H4 (cell line): Measurements from ENCODE around the gene EGFR. TPM values are rescaled to one million over a fixed set of nuclear protein-coding genes. Genes with fewer than 3 reads are reported as not detected.

Experiments used
- DNase-seq: peaks from one replicate; pipeline ENCODE4 v3.0.0-alpha.2; 2015; ENCODE audit warnings: low spot score
- total RNA-seq: library from RNA; depleted of rRNA; stranded (reverse); fragments of >200 nt; shearing (Covaris generic); gene quantifications from 2 replicates; pipeline ENCODE4 v1.2.3, GENCODE V29; 2014

EGFR gene
- total RNA-seq, 1 experiment from 2014 or later: 16.5 TPM

DNA sequence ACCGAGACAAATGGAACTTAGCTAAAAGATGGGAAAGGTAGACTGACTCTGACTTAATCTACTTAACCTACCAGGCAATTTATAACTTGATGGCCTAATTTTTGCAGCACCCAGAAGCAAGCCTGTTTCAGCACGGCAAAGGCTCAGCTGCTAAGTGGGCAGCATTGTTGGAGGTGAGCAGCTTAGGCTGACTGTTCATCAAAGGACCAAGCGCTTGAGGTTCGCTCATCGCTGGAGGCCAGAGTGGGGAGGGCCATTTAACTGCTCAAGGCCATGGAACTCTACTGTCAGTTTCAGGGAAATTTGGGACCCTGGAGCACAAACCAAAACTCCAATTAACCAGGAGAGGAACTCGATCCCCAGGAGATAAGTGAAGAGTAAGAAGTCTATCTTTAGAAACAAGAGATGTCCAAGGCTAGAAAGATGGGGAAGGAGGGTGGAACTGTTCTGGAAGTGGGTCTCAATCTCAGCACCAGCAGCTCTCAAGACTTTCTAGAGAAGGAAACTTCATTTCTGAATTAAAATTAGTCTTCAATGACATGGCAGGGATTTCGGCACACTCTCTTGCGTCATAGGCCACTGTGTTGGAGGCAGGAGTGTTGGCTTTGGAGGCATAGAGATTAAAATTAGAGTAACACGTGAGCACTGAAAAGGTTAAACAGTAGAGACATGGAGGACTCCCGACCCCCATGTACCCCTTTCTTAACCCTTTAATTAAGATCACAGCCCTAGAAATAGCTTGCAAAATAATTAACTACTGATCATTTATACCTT is 43.1 kb downstream of the EGFR start:
- no peak for DNase-seq

GRCh38 chr7:55063061-55063460 is 44.2 kb downstream of the EGFR start:
- DNase-seq: no peak

DNA sequence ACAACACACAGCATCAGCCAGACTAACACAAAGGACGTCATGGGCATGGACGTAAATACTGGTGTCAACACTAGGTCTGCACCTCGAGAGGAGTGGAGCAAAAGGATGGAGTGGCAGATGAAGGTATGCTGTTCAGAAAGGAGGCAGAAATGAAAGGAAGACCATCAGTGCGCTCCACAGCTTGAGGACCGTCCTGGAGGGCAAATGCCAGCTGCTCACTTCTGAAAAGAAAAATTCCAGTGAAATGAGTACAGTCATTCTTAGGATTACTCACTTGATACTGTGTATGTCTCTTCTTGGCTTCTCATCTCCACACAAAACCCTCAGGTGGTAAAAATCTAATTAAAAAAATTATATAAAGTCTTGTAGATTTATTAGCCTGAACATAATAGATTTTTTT is 44.8 kb downstream of the EGFR start:
- peak; percentile 52 for DNase-seq

DNA sequence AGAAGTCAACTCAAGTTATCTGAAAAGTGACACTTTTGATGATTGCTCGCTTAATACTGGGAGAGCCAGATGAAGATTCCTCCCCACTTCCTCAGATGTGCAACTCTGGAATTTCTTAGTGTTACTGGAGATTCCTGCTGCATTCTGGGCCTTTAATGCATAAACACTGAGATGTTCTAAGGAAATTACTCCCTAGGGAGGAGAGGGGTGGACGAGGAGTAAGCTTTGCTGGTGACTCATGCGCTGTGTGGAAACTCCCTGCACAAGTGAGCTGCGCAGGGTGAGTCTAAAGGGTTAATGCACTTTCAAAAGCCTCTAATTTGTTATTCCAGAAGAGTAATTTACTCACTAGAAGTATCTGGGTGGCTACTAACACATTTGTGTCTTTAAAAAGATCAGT is 46.3 kb downstream of the EGFR start:
- peak; percentile 100 for DNase-seq

DNA sequence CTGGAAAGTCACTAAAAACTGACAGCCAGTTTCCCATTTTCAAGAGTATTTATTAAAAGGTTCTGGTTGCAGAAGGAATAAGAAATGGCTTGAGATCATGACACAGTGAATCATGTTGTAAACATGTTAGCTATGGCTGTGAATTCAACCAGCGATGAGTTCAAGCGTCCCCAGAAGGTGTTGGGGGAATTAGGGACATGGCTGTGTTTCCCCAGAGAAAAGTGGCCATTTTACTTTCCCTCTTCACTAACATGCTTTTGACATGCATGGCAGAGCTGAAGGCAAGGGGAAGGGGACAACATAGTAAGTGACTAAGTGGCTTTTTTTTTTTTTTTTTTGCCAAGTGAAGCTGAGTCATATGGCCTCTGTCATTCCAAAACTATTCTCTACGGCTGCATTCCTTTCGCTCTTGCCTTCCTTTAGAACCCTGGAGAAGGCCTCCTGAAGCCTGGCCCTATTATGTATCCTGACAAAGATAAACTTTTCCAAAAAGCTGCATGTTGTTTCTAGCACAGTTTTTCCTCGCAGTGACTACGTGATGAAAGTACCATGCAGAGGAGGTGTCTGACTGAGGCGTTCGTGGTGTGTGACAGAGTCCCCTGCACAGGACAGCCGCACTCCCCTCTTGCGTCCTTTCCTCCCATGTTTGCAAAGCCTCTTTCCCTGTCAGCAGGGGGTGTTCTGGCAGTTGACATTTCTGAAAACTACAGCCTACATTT is 46.9 kb downstream of the EGFR start:
- peak; percentile 98 for DNase-seq

- no peak for DNase-seq
These were observed 47.7 kb downstream of the EGFR start for GRCh38 chr7:55066524-55066923.

- no peak for DNase-seq
These were observed 48.1 kb downstream of the EGFR start for GRCh38 chr7:55066938-55067337.

GRCh38 chr7:55067748-55068147 is 48.9 kb downstream of the EGFR start:
- no peak for DNase-seq

GRCh38 chr7:55069271-55069792 is 50.5 kb downstream of the EGFR start:
- DNase-seq: no peak

GRCh38 chr7:55070271-55070743 is 51.5 kb downstream of the EGFR start:
- no peak for DNase-seq

DNA sequence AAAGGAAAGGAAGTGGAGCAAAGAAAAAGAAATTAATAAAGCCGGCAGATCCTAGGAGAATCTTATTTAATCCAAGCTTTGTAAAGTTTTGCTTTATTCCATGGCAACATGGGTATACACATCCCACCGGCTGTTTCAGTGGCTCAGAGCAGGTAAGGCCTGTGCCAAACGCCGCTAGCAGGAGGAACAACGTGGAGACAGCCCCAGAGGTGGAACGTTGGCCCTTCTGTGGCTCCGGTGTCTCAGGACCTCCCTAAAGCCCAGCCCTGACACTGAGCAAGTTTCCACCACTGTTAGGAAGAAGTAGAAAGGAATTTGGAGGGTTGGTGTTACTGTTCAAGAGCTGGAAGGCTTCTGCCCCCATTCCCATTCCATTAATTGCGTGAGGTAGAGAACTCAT is 52.0 kb downstream of the EGFR start:
- no peak for DNase-seq

GRCh38 chr7:55071411-55072175 is 52.8 kb downstream of the EGFR start:
- no peak for DNase-seq

- no peak for DNase-seq
These were observed 53.4 kb downstream of the EGFR start for GRCh38 chr7:55072251-55072650.

- DNase-seq: no peak
These were observed 54.3 kb downstream of the EGFR start for GRCh38 chr7:55073051-55073511.

- DNase-seq: peak; percentile 100
These were observed 55.2 kb downstream of the EGFR start for GRCh38 chr7:55073976-55074528.

DNA sequence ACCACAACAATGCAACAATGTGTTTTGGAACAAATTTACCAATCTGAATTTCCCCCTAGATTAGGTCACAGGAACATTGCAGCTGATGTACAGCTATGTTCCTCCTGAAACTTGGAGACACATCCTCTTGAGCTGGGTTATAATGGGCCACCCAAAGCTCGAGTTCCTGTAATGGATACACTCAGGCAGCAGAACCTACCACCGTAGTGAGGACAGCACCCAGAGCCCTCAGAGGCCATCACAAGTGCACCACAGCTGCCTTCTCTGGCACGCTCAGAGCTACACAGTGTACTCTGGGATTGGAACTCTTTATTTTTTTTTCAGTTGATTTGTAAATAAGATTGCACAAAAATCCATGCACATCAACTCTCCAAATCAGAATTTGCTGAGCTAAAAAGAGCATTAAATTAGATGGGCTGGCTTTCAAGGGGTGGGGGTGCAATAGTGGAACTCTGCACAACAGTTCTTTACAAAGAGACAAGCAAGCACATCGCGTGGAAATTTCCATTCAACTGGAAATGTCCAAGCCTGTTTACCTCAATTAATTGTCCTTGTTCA is 56.7 kb downstream of the EGFR start:
- no peak for DNase-seq

DNA sequence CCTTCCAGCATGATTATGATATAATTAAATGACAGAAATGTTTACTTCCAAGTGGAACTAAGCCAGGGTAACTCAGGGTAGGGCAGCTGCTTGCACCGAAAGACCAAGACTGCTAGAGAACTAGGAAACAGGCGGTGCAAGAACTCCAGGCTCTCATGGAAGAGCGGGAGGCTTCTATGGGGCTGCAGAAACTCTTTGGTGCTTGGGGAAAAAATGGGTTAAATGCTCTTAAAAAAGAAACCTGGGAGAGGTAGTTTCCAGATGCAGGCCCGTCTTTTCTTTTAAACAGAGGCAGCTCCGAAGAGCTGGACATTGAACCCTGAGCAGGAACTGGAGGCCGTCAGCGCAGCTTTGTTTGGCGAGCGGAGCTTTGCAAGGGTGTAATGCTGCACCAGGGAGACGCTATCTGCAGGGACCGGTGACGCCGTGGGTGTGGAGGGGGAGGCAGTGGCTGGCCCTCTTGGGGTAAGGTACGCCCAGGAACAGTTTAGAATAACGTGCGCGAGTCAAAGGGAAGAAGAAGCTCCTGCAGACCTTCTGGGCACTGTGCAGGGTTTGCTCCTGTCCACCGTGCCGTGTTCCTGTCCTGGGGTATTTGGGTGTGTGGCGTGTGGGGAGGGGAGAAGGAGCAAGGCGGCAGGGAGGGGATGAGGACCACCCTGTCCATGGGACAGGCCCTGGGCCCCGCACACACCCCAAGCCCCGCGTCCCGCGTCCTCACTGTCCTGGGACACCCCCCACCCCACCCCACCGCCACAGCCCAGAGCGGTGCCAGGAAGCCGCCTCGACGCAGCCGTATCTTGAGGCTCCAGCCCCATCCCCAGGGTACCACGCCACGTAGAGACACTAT is 59.0 kb downstream of the EGFR start:
- DNase-seq: no peak

DNA sequence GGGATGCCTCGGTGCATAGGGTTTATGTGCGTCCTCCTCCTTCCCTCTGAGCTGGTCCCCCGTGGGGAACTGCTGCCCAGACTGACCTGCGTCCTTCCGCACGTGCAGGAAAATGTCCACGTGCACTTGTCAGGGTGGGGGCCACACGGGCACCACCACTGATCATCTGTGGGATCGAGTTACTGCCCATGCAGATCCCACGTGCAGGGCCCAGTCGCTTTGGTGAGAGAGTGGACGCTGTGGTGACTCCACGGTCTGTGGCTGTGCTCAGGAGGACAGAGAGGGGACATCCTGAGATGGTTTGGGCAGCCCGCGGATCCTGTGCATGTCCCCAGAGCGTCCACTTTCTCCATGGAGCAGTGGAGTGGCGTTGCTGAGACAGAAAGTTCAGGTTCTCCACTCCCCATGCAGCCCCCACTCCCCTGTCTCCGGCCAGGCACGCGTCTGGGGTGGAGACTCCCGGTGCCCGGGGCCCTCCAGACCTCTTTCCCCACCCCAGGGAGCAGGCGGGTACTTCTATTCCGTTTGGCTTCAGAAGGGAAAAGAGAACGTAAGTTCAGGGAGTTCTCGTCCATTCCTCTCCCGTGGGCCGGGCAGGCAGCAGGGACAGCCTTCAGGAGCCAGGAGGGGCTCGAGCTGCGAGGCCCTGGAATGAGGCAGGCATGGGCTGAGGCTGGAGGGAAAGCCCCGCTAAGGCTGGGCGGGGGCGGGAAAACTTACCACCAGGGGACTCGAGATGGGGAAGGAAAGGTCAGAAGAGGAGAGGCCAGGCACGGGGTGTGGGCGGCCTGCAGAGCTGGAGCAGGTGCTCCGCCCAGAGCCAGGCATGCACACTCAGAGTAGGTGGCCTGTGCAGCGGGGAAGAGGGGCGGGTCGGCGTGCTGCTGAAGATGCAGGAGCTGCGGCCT is 59.9 kb downstream of the EGFR start:
- DNase-seq: no peak

DNA sequence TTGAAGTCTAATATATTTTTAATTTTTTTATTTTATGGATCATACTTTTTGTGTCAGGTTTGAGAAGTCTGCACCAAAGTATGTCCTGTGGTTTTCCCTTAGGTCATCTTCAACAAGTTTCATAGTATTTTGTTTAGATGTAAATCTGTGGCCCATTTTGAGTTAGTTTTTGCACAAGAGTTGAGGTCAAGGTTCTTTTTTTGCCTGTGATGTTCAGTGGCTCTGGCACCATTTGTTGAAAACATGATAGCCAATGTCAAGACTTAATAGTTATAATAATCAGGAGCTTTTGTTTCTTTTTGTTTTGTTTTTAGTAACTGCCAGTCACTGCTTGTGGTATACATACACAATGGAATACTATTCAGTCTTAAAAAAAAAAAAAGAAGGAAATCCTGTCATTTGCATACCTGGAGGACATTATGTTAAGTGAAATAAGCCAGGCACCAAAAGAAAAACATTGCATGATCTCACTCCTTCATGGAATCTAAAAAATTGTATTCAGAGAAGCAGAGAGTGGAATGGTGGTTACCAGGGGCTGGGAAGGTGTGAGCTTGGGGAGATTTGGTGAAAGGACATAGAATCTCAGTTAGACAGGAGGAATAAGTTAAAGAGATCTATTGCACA is 61.3 kb downstream of the EGFR start:
- no peak for DNase-seq
